H1 (cell line): Measurements from ENCODE around the gene PHLPP2. TPM values are rescaled to one million over a fixed set of nuclear protein-coding genes. Genes with fewer than 3 reads are reported as not detected.

Source experiments
- CTCF ChIA-PET: fragments of 300-600 bp; sonication (Branson Sonifier 250); formaldehyde crosslinking; loops from one replicate; lab custom pipeline; 2021; ENCODE audit not compliant: partially characterized antibody; lab: Charles Lee
- POLR2A ChIA-PET: fragments of 300-600 bp; sonication (Branson Sonifier 250); formaldehyde crosslinking; loops from one replicate; lab custom pipeline; 2021; ENCODE audit warnings: inconsistent platforms; ENCODE audit not compliant: partially characterized antibody; lab: Charles Lee
- DNase-seq, 2 experiments: peaks; one replicate each; pipeline versions ENCODE4 v3.0.0 to v3.0.0-alpha.2; 2010 to 2022; ENCODE audit warnings: low spot score in 2 of 2, low read depth in 1 of 2, mixed read lengths in 1 of 2
- FAIRE-seq: peaks from 2 replicates; lab custom pipeline; 2011; peaks lifted over from hg19 to GRCh38; lab: Jason Lieb, UNC
- H2AFZ ChIP-seq: 2 replicates; pipeline ENCODE4 v1.8.1; 2012; ENCODE audit warnings: low read length, inconsistent platforms
- H2AK5ac ChIP-seq: 2 replicates; pipeline ENCODE4 v1.6.1; 2013; ENCODE audit warnings: low read depth, low read length
- H2BK120ac ChIP-seq: replicated peaks from 2 replicates; pipeline ENCODE3; 2013; ENCODE audit warnings: low read depth, low read length, inconsistent platforms
- H2BK12ac ChIP-seq: 2 replicates; pipeline ENCODE4 v1.6.1; 2013; ENCODE audit warnings: low read depth, low read length
- H2BK15ac ChIP-seq: 2 replicates; pipeline ENCODE4 v1.6.1; 2013; ENCODE audit warnings: low read length
- H2BK20ac ChIP-seq: 2 replicates; pipeline ENCODE4 v1.6.1; 2013; ENCODE audit warnings: low read length
- H2BK5ac ChIP-seq: 2 replicates; pipeline ENCODE4 v1.6.1; 2013; ENCODE audit warnings: low read depth, low read length
- H3K14ac ChIP-seq: 2 replicates; pipeline ENCODE4 v1.6.1; 2013; ENCODE audit warnings: inconsistent platforms; ENCODE audit not compliant: insufficient read length
- H3K18ac ChIP-seq: 2 replicates; pipeline ENCODE4 v1.6.1; 2013; ENCODE audit warnings: low read length; ENCODE audit errors: extremely low read depth
- H3K23ac ChIP-seq: 2 replicates; pipeline ENCODE4 v1.6.1; 2013; ENCODE audit warnings: inconsistent platforms; ENCODE audit not compliant: insufficient read length
- H3K23me2 ChIP-seq: 2 replicates; pipeline ENCODE4 v1.6.1; 2013; ENCODE audit warnings: low read depth, low read length
- H3K27ac ChIP-seq: 2 replicates; pipeline ENCODE4 v1.6.1; 2011; ENCODE audit warnings: low read depth, low read length, inconsistent platforms
- H3K27me3 ChIP-seq, 4 experiments: replicated peaks in 1 of 4; 1 replicate in 1 of 4; 2 replicates in 3 of 4; pipeline versions ENCODE4 v1.6.1 to v1.8.1; 2011 to 2013; ENCODE audit warnings: low read length in 3 of 4, mild to moderate bottlenecking in 3 of 4, inconsistent platforms in 2 of 4, mixed read lengths in 2 of 4, moderate library complexity in 1 of 4; ENCODE audit not compliant: control insufficient read depth in 3 of 4, insufficient read depth in 3 of 4; ENCODE audit errors: extremely low read depth in 1 of 4
- H3K36me3 ChIP-seq, 4 experiments: 2 replicates each; pipeline versions ENCODE4 v1.6.1 to v1.8.1; 2011 to 2013; ENCODE audit warnings: mild to moderate bottlenecking in 4 of 4, low read length in 3 of 4, moderate library complexity in 2 of 4, control low read depth in 1 of 4, inconsistent platforms in 1 of 4; ENCODE audit not compliant: insufficient read depth in 4 of 4, control insufficient read depth in 2 of 4
- H3K4ac ChIP-seq: replicated peaks from 2 replicates; pipeline ENCODE3; 2013; ENCODE audit warnings: low read length, low read depth, mixed read lengths, inconsistent platforms; ENCODE audit not compliant: insufficient read length
- H3K4me1 ChIP-seq, 4 experiments: replicated peaks in 1 of 4; 1 replicate in 1 of 4; 2 replicates in 3 of 4; pipeline versions ENCODE4 v1.6.1 to v1.8.1; 2011 to 2013; ENCODE audit warnings: low read length in 3 of 4, inconsistent platforms in 2 of 4, mixed read lengths in 1 of 4; ENCODE audit not compliant: insufficient read depth in 4 of 4, control insufficient read depth in 3 of 4
- H3K4me2 ChIP-seq, 2 experiments: 2 replicates each; pipeline versions ENCODE4 v1.6.1 to v1.8.1; 2011 to 2013; ENCODE audit warnings: low read depth in 2 of 2, low read length in 2 of 2, control low read depth in 1 of 2, inconsistent platforms in 1 of 2, mild to moderate bottlenecking in 1 of 2; ENCODE audit not compliant: insufficient read depth in 1 of 2
- H3K4me3 ChIP-seq, 4 experiments: fragments of 200-600, 300-600 bp in 1 of 4; sonication (generic), shearing (Covaris generic), sonication (Bioruptor Twin) in 1 of 4; 2 replicates each; pipeline versions ENCODE4 v1.5.1 to v1.8.1; 2011 to 2016; ENCODE audit warnings: low read length in 4 of 4, low read depth in 3 of 4, control low read depth in 2 of 4, inconsistent platforms in 2 of 4, mild to moderate bottlenecking in 2 of 4, mixed read lengths in 1 of 4, moderate library complexity in 1 of 4; ENCODE audit not compliant: insufficient read depth in 2 of 4; ENCODE audit errors: extremely low read depth in 1 of 4
- H3K56ac ChIP-seq: replicated peaks from 2 replicates; pipeline ENCODE3; 2013; ENCODE audit warnings: low read depth, mild to moderate bottlenecking, mixed read lengths, low read length, inconsistent platforms; ENCODE audit not compliant: insufficient read length
- H3K79me1 ChIP-seq: 2 replicates; pipeline ENCODE4 v1.6.1; 2013; ENCODE audit warnings: low read depth, low read length, control low read depth
- H3K79me2 ChIP-seq, 2 experiments: 2 replicates each; pipeline versions ENCODE4 v1.6.1 to v1.8.1; 2012 to 2013; ENCODE audit warnings: low read length in 2 of 2, mild to moderate bottlenecking in 2 of 2, inconsistent platforms in 1 of 2; ENCODE audit not compliant: insufficient read depth in 2 of 2, control insufficient read depth in 1 of 2
- H3K9ac ChIP-seq, 4 experiments: replicated peaks in 1 of 4; 1 replicate in 1 of 4; 2 replicates in 3 of 4; pipeline versions ENCODE4 v1.6.1 to v1.8.1; 2011 to 2013; ENCODE audit warnings: low read depth in 3 of 4, low read length in 3 of 4, control low read depth in 2 of 4, mild to moderate bottlenecking in 2 of 4, moderate library complexity in 2 of 4, inconsistent platforms in 1 of 4; ENCODE audit errors: extremely low read depth in 1 of 4
- H3K9me3 ChIP-seq, 2 experiments: 2 replicates each; pipeline versions ENCODE4 v1.6.1 to v1.8.1; 2012 to 2013; ENCODE audit warnings: mild to moderate bottlenecking in 2 of 2, moderate library complexity in 2 of 2, control low read depth in 1 of 2, inconsistent platforms in 1 of 2, low read depth in 1 of 2, low read length in 1 of 2, mixed read lengths in 1 of 2; ENCODE audit not compliant: insufficient read depth in 2 of 2
- H4K20me1 ChIP-seq, 2 experiments: replicated peaks in 1 of 2; 2 replicates each; pipeline versions ENCODE3 to v1.8.1; 2011 to 2013; ENCODE audit warnings: inconsistent platforms in 2 of 2, low read length in 2 of 2, mild to moderate bottlenecking in 1 of 2; ENCODE audit not compliant: insufficient read depth in 2 of 2, control insufficient read depth in 1 of 2
- H4K5ac ChIP-seq: 2 replicates; pipeline ENCODE4 v1.6.1; 2013; ENCODE audit warnings: low read length, low read depth, mixed read lengths, inconsistent platforms; ENCODE audit not compliant: insufficient read length
- H4K8ac ChIP-seq: 2 replicates; pipeline ENCODE4 v1.8.0; 2013; ENCODE audit warnings: mild to moderate bottlenecking, moderate library complexity, low read length, inconsistent platforms; ENCODE audit not compliant: insufficient read depth; ENCODE audit errors: extremely low read depth
- H4K91ac ChIP-seq: replicated peaks from 2 replicates; pipeline ENCODE3; 2013; ENCODE audit warnings: low read length, mixed read lengths, inconsistent platforms; ENCODE audit not compliant: insufficient read length
- BACH1 ChIP-seq: IDR thresholded peaks from 2 replicates; pipeline ENCODE4 v1.6.1; 2012; ENCODE audit warnings: low read length, improper control_type of control experiment
- BCL11A ChIP-seq, 2 experiments: IDR thresholded peaks; one replicate each; pipeline ENCODE4 v1.6.1; 2011; ENCODE audit warnings: low read depth in 2 of 2, low read length in 2 of 2, mild to moderate bottlenecking in 2 of 2
- CHD1 ChIP-seq: IDR thresholded peaks from 2 replicates; pipeline ENCODE4 v1.6.1; 2012; ENCODE audit warnings: low read depth, low read length, improper control_type of control experiment
- CTCF ChIP-seq, 3 experiments: IDR thresholded peaks; 1 replicate in 2 of 3; 2 replicates in 1 of 3; pipeline versions ENCODE4 v1.5.1 to v1.6.1; 2011; ENCODE audit warnings: low read length in 3 of 3, mild to moderate bottlenecking in 3 of 3, inconsistent platforms in 2 of 3, low read depth in 1 of 3, moderate library complexity in 1 of 3; ENCODE audit not compliant: insufficient read depth in 1 of 3; ENCODE audit errors: control extremely low read depth in 1 of 3
- EP300 ChIP-seq, 2 experiments: IDR thresholded peaks; 1 replicate in 1 of 2; 2 replicates in 1 of 2; pipeline ENCODE4 v1.6.1; 2011 to 2012; ENCODE audit warnings: low read depth in 2 of 2, low read length in 2 of 2, mild to moderate bottlenecking in 2 of 2, borderline replicate concordance in 1 of 2, inconsistent platforms in 1 of 2, moderate library complexity in 1 of 2
- GTF2F1 ChIP-seq: IDR thresholded peaks from 2 replicates; pipeline ENCODE4 v1.6.1; 2012; ENCODE audit warnings: low read depth, low read length, improper control_type of control experiment, borderline replicate concordance
- KDM4A ChIP-seq: IDR thresholded peaks from one replicate; pipeline ENCODE4 v1.7.1; 2012; ENCODE audit warnings: low read depth, mild to moderate bottlenecking, moderate library complexity, low read length, inconsistent platforms; ENCODE audit not compliant: severe bottlenecking
- MAFK ChIP-seq: IDR thresholded peaks from 2 replicates; pipeline ENCODE4 v1.6.1; 2012; ENCODE audit warnings: low read depth, mild to moderate bottlenecking, improper control_type of control experiment, low read length
- RAD21 ChIP-seq, 2 experiments: IDR thresholded peaks in 1 of 2; conservative IDR thresholded peaks in 1 of 2; 2 replicates each; pipeline ENCODE4 v1.6.1; 2011; ENCODE audit warnings: low read depth in 2 of 2, low read length in 2 of 2, improper control_type of control experiment in 1 of 2, inconsistent platforms in 1 of 2, mild to moderate bottlenecking in 1 of 2, moderate library complexity in 1 of 2
- TAF7 ChIP-seq: optimal IDR thresholded peaks from 2 replicates; pipeline ENCODE3; 2011; ENCODE audit warnings: low read depth, mild to moderate bottlenecking, inconsistent platforms, low read length, moderate library complexity, borderline replicate concordance
- YY1 ChIP-seq: IDR thresholded peaks from 2 replicates; pipeline ENCODE4 v1.6.1; 2011; ENCODE audit warnings: low read depth, mild to moderate bottlenecking, low read length
- WGBS, 2 experiments: shearing (Covaris generic) in 1 of 2; methylation state at CpG; one replicate each; pipeline versions ENCODE4 v1.1.6 to v1.1.7; 2013 to 2015; ENCODE audit warnings: low lambda C conversion rate in 2 of 2, mixed read lengths in 2 of 2, inconsistent platforms in 1 of 2, low coverage in 1 of 2, missing lambda C conversion rate in 1 of 2; ENCODE audit not compliant: insufficient replicate concordance in 2 of 2, insufficient coverage in 1 of 2, insufficient read length in 1 of 2; ENCODE audit errors: extremely low coverage in 1 of 2, missing lambda C conversion rate in 1 of 2; 5-methylcytosine and 5-hydroxymethylcytosine counted together
- polyA plus RNA-seq, 7 experiments: library from polyadenylated mRNA; depleted of rRNA in 3 of 7; stranded (reverse) in 5 of 7; unstranded in 2 of 7; fragments of >200 nt in 5 of 7; fragments of 200-250 nt in 2 of 7; gene quantifications; 1 replicate in 5 of 7; 2 replicates in 1 of 7; 4 replicates in 1 of 7; pipeline versions ENCODE4 v1.2.1 to v1.2.3, GENCODE V29; 2011 to 2013; ENCODE audit warnings: missing spikeins in 2 of 7, mixed read lengths in 2 of 7
- total RNA-seq: library from RNA; stranded (reverse); fragmentation: NEBNext Ultra II Directional; extraction: Animal tissue kit (Norgen Biotek cat#: 25700); gene quantifications from 2 replicates; pipeline ENCODE4 v1.2.1, GENCODE V29; 2021

The PHLPP2 gene
- total and polyA plus RNA-seq, 2 of the 8 experiments (the other 6 are each of a cell fraction or from before 2014, with no cell fraction given) = 7.3 to 12.9 TPM

- Histone ChIP-seq H2BK12ac (no peak overlapping the region), H2AK5ac (no peak overlapping the region), H3K23ac (no peak overlapping the region), H3K56ac (no peak overlapping the region), H3K14ac (no peak overlapping the region), H3K18ac (no peak overlapping the region), H3K27ac (no peak overlapping the region), H3K9me3 (no peaks in the 10 kb centered on the region), H2BK120ac (no peak overlapping the region), H3K4me3 (no peak overlapping the region), H4K5ac (no peak overlapping the region), H4K91ac (no peak overlapping the region), H2BK15ac (no peak overlapping the region), H3K79me1 (no peaks in the 10 kb centered on the region), H4K8ac (no peak overlapping the region), H3K23me2 (no peaks in the 10 kb centered on the region), H3K79me2 (no peaks in the 10 kb centered on the region), H3K27me3 (no peaks in the 10 kb centered on the region), H4K20me1 (no peaks in the 10 kb centered on the region), H3K9ac (no peak overlapping the region), H2BK20ac (no peak overlapping the region), H3K4me1 (no peaks in the 10 kb centered on the region), H2BK5ac (no peak overlapping the region), H3K36me3 (peaks cover 9 to 56% (median 36%) of the 10 kb centered on the region in 4 experiments; a peak in 7 of 8 replicates), H2AFZ (no peak overlapping the region), H3K4ac (no peak overlapping the region), H3K4me2 (no peak overlapping the region)
- FAIRE-seq = no peak
- ChIA-PET CTCF (interaction anchor here (1.2 to 1.9 kb wide), 2 partner anchors 10 to 19 kb away, joined by 3 to 4 read pairs; no protein-coding TSS in a partner anchor), POLR2A (interaction anchor here (0.9 kb wide), 1 partner anchor 32 kb away, joined by 3 read pairs; no protein-coding TSS in a partner anchor)
- no peak for DNase-seq
- 91% methylated on average over 2 of the region's 2 CpGs; no CpG with 5 or more reads in 1 of the 2 experiments for WGBS, 2 experiments
- TF ChIP-seq YY1 = no peak
- TF ChIP-seq EP300 (IDR thresholded peaks at IDR 0.05; ENCODE audit: borderline replicate concordance in 1 of 2, low read depth in 2 of 2, low read length in 2 of 2) = no peak
- no peak for TF ChIP-seq RAD21 (IDR thresholded peaks at IDR 0.05 in 1 of 2, conservative IDR thresholded peaks at IDR 0.05 in 1 of 2; ENCODE audit: low read depth in 2 of 2, low read length in 2 of 2)
- TF ChIP-seq MAFK = no peak
- TF ChIP-seq BACH1 = no peak
- no peak for TF ChIP-seq KDM4A
- no peak for TF ChIP-seq CTCF (IDR thresholded peaks at IDR 0.05; ENCODE audit: control extremely low read depth in 1 of 3, insufficient read depth in 1 of 3, low read depth in 1 of 3, low read length in 3 of 3)
- TF ChIP-seq TAF7 = no peak
- no peak for TF ChIP-seq BCL11A (IDR thresholded peaks at IDR 0.05; ENCODE audit: low read depth in 2 of 2, low read length in 2 of 2)
- TF ChIP-seq CHD1 = no peak
- no peak for TF ChIP-seq GTF2F1
Measured at GRCh38 chr16:71659471-71659870, 65.0 kb downstream of the PHLPP2 start.
